HG03439 (cell line): Measurements from ENCODE around the gene SLC34A2.
"Not testable (repeated sequence)": the region's sequence is repeated elsewhere in the genome, so short reads cannot be mapped to it uniquely, and the experiment has no call there.

Experiments used
- ATAC-seq: cut with Tn5 transposase; IDR thresholded peaks from one replicate; pipeline ENCODE4 v1.9.1; 2021; ENCODE audit warnings: mild to moderate bottlenecking, moderate library complexity; ENCODE audit not compliant: unreplicated experiment

SLC34A2 gene

GRCh38 chr4:25658777-25659176 is 3.1 kb downstream of the SLC34A2 start:
- no peak for ATAC-seq

GRCh38 chr4:25661441-25661840 is 5.8 kb downstream of the SLC34A2 start:
- not testable (repeated sequence) for ATAC-seq

DNA sequence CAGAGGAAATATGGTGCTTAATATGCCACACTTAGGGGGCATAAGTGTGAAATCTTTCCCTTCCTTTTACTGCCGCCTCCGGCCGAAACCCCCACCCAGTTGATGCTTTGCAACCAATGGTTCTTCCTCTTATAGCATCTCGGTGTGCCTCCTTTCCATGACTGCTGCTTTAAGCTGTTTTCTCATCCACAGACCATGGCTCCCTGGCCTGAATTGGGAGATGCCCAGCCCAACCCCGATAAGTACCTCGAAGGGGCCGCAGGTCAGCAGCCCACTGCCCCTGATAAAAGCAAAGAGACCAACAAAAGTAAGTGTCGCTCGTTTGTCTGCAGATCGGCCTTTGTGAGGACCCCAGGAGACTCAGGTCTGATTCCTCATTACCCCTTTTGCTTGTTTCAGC is 6.7 kb downstream of the SLC34A2 start:
- ATAC-seq = no peak

GRCh38 chr4:25663781-25664180 is 8.1 kb downstream of the SLC34A2 start:
- no peak for ATAC-seq

DNA sequence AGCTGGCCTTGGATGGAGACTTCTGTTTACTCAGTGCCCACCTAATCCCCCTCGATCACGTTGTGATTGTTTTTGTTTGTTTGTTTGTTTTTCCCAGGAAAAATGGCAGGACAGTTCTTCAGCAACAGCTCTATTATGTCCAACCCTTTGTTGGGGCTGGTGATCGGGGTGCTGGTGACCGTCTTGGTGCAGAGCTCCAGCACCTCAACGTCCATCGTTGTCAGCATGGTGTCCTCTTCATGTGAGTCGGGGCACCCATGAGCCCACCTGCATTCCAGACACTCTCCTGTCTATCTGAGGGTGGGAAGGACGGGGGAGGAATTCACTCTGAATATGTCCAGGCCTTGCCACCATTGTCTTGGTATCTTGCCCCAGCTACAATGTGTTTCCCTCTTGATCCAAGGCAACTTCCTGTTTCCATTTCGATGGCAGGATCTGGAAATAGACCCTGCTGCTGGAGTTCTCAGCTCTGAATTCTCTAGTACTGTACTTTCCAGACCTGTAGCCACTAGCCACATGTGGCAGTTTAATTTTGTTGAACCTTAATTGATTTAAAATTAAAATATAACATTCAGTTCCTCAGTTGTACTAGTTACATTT is 10.5 kb downstream of the SLC34A2 start:
- ATAC-seq = no peak

- ATAC-seq = no peak
Measured at GRCh38 chr4:25667931-25668557, 12.4 kb downstream of the SLC34A2 start.

GRCh38 chr4:25670991-25671390 is 15.3 kb downstream of the SLC34A2 start:
- ATAC-seq = no peak

- no peak for ATAC-seq
Measured at GRCh38 chr4:25672756-25673155, 17.1 kb downstream of the SLC34A2 start.

GRCh38 chr4:25674386-25674785 is 18.7 kb downstream of the SLC34A2 start:
- ATAC-seq = no peak

- no peak for ATAC-seq
Measured at GRCh38 chr4:25676221-25676620, 20.6 kb downstream of the SLC34A2 start.

DNA sequence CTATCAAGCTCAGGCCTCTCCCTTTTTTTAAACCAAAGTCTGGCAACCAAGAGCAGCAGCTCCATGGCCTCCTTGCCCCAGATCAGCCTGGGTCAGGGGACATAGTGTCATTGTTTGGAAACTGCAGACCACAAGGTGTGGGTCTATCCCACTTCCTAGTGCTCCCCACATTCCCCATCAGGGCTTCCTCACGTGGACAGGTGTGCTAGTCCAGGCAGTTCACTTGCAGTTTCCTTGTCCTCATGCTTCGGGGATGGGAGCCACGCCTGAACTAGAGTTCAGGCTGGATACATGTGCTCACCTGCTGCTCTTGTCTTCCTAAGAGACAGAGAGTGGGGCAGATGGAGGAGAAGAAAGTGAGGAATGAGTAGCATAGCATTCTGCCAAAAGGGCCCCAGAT is 21.5 kb downstream of the SLC34A2 start:
- ATAC-seq = no peak

- no peak for ATAC-seq
Measured at GRCh38 chr4:25677943-25678342, 22.3 kb downstream of the SLC34A2 start.

GRCh38 chr4:25687773-25688172 is 32.1 kb downstream of the SLC34A2 start:
- no peak for ATAC-seq

DNA sequence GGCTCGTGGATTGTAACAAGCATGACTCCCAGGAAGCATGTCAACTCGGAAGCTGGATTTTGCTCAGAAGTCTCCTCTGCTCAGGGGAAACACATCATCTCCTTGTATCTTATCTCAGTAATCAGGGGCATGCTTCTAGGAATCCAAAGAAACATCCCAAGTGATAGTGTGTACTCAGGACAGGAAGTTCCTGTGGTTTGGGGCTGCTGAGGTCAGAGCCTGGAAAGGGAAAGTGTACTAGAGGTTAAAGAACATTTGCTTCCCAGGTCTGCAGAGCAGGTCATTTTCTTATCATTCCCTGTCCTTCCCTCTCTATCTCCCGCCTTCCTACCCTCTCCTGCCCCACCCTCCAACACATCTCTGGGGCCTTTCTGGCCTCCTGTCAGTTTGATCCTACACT is 38.8 kb downstream of the SLC34A2 start:
- ATAC-seq = no peak

DNA sequence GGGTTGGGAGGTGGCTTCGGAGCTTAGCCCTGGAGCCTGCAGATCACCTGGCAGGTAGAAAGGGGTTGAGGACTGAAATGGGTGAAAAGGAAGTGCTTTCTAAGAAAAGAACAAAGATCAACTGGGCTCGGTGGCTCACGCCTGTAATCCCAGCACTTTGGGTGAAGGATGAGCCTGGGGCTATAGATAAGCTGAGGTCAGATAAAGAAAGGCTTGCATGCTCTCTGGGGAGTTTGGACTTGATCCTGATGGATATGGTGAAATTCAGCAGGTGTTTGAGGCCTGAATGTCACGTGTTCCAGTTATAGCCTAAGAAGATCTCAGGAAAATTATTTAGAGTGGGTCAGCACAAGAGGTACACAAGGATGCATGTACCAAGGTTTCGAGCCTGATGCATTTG is 40.8 kb downstream of the SLC34A2 start:
- no peak for ATAC-seq

GRCh38 chr4:25697516-25697915 is 41.9 kb downstream of the SLC34A2 start:
- no peak for ATAC-seq

- no peak for ATAC-seq
Measured at GRCh38 chr4:25700661-25701060, 45.0 kb downstream of the SLC34A2 start.

DNA sequence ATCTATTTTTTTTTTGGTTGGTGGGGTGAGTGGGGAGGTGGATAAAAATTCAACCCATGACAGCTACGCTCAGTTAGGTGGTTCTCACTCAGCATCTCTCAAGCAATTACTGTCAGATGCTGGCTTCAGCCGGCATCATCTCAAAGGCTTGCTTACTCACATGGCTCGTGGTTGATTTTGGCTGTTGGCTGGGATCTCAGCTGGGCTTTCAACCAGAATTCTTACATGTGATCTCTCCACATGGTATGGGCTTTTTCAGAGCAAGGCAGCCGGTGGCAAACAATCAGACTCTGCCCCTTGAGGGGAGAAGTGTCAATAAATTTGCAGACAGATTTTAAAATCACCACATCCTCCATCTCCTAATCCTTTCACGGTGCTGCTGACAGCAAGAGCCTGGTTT is 47.2 kb downstream of the SLC34A2 start:
- no peak for ATAC-seq

GRCh38 chr4:25703731-25704388 is 48.2 kb downstream of the SLC34A2 start:
- no peak for ATAC-seq

DNA sequence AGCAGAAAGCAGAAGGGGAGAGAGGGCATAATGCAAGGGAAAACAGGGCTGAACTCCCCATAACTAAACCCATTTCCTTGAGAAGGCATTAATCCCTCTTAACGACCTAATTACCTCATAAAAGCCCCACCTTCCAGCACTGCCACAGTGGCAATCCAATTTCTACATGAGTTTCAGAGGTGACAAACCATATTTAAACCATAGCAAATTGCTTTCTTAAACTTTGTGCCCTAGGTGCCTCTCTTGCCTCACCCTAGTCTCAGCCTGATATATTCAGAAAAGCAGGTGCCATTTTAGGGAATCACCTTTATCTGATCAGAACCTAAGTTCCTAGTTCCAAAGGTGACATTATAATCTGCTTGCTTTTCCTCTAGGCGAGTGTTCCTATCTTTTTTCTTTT is 48.9 kb downstream of the SLC34A2 start:
- no peak for ATAC-seq

GRCh38 chr4:25710637-25711036 is 55.0 kb downstream of the SLC34A2 start:
- ATAC-seq = no peak

- no peak for ATAC-seq
Measured at GRCh38 chr4:25712611-25713010, 57.0 kb downstream of the SLC34A2 start.
